DMS 273 (cell line): ENCODE measurements around the gene RBBP7.

Experiments used
- DNase-seq: peaks from one replicate; lab custom pipeline; 2025; ENCODE audit not compliant: unreplicated experiment; lab: John Stamatoyannopoulos, UW

RBBP7 gene

GRCh38 chrX:16870095-16870861, at the start of gene RBBP7:
Gene RBBP7, minus strand, starts transcription at chrX:16870362. Its CDS starts 309 bp downstream, at chrX:16870053.
- DNase-seq, result peak; percentile 96

DNA sequence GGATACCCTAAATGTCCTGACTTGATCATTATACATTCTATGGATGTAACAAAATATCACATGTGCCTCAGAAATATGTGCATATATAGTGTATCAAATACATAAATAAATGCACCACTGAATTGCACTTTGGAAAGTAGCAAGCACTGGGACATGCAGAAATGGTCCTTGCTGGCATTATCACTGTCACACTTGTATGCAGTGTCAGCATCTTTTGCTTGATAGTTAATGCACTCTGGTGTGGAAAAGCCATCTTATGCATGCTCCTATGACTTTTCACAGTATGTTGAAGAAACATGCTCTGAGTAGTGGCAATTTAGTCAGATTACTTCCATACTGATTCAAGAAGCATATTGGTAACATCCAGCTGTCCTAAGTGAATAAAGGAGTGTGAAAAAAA, 48.8 kb upstream of the RBBP7 start:
- no peak for DNase-seq

- no peak for DNase-seq
Measured at GRCh38 chrX:16917120-16917519, 47.0 kb upstream of the RBBP7 start.

DNA sequence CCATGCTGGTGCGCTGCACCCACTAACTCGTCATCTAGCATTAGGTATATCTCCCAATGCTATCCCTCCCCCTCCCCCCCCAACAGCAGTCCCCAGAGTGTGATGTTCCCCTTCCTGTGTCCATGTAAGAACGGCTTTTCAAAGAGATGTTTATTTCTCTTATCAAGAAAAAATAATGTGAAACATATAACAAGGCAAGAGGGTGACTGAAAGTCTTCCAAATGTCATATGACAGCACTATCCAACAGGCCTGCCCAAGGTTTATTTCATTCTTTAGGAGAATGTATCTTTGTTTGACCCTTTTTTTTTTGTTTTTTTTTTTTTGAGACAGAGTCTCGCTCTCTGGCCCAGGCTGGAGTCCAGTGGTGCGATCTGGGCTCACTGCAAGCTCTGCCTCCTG, 46.4 kb upstream of the RBBP7 start:
- DNase-seq, result no peak

- DNase-seq, result no peak
Measured at GRCh38 chrX:16914058-16914457, 43.9 kb upstream of the RBBP7 start.

DNA sequence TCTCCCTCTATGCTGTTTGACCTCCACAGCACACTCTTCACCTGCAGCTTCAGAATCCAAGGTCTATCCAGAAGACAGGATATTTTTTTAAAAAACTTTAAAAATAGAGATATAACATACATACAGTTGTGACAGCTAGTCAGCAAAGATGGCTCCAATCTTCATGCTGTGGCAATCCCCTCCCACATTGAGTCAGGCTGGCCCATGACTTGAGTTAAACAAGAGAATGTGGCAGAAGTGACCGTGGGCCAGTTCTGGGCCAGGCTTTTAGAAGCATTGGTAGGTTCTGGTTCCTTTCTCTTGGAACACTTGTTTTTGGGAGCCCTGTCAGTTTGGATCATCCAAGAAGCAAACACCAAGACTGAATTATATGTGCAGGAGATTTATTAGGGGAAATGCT, 40.2 kb upstream of the RBBP7 start:
- no peak for DNase-seq

DNA sequence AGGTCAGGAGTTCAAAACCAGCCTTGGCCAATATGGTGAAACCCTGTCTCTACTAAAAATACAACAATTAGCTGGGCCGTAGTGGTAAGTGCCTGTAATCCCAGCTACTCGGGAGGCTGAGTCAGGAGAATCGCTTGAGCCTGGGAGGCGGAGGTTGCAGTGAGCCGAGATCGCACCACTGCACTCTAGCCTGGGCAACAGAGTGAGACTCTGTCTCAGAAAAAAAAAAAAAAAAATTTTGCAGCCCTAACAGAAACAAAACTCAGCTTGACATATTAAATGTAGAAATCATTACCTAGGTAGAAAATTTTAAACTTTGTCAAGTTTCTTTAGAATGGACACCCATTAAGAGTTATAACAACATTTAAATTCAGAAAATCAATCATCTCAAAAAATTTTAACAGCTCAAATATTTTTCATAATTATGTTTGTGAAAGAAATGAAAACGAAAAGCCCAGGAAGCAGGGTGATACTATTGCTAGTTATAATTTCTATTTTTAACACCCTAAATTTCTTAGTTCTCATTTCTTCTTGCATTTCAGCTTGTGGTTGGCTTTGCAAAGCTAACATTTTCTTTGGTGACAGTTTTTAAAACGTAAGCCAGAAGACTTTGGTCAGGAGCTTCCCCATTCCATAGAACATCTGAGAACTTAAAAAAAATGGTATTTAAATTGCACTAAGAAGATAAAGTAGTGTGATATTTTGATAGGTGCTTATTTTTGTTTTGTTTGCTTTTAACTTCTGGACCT, 33.3 kb upstream of the RBBP7 start:
- DNase-seq, result no peak

DNA sequence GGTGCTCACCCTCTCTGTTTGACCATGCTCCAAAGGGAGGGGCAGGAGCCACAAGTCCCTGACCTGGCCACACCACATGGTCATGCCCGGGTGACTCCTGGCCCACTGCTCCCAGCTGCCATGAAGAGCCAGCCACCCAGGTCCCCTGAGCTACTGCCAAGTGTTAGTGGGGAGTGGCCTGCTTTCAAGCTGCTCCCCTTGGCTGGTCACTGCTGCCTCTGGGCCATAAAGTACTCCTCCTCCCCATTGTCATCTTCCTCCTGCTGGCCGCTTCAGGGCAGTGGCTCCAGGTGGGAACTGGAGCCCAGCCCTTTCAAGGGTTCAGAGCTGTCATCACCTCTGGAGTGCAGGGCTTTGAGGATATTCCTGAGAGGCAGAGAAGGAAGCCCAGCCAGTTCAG, 27.3 kb upstream of the RBBP7 start:
- no peak for DNase-seq

GRCh38 chrX:16892504-16893362, 22.6 kb upstream of the RBBP7 start:
- peak; percentile 98 for DNase-seq

GRCh38 chrX:16885628-16886027, 15.5 kb upstream of the RBBP7 start:
- DNase-seq, result no peak

- no peak for DNase-seq
Measured at GRCh38 chrX:16883487-16883804, 13.3 kb upstream of the RBBP7 start.

DNA sequence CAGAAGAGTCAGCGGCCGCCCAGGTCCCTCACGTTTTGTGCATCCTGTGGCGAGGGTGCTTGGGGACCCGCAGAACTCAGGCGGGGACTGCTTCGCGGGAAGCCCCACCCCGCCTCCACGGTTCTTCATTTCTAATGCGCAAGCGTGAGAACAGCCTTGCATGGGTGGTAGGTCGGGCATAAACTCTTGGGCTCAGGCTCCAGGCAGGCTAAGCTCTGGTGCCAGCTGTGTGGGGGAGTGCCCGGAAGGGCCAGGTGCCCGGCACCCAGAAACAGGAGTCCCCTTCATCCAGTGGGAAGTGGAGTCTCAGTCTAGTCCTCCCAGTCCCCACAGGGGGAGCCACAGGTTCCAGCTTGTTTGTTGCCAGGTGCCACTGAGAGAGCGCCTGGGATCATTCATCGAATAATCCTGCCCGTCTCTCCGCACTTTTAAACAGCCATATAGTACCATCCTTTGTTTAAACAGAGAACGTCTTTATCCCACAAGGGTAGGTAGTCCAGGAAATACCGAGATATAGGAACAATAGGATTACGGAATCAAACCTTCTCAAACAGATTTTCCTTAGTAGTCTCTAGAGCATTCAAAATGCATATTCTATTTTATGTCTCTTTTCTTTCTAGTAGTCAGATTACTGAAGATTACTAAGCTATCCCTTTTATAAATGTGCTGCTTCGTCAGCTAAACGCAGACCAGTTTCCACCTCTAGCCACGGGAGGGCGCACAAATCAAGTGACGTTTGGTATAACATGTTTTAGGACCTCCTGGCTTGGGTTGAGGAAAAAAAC, 12.7 kb upstream of the RBBP7 start:
- peak; percentile 94 for DNase-seq

DNA sequence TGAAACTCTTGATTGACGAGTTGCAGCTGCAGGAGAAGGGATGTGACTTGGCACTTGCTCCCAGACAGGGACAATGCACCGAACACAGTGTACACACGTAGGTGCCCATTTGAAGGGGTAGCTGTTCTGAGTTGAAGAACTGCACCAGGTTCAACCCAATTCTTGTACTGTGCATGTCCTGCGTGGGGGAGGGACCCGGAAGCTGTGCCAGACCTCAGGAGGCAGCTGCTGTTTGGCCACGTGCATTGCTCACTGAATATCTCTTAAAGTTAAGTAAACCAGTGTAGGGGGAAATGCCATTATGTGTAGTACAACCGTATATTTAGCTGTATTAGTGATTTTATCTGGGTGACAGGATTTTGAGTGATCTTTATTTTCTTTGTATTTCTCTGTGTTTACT, 12.0 kb upstream of the RBBP7 start:
- DNase-seq, result peak; percentile 65

- DNase-seq, result no peak
Measured at GRCh38 chrX:16876696-16877095, 6.5 kb upstream of the RBBP7 start.

GRCh38 chrX:16874458-16875095, 4.4 kb upstream of the RBBP7 start:
- DNase-seq, result no peak

GRCh38 chrX:16873106-16873505, 2.9 kb upstream of the RBBP7 start:
- no peak for DNase-seq

GRCh38 chrX:16870862-16871815, 977 bp upstream of the RBBP7 start:
- peak; percentile 79 for DNase-seq

DNA sequence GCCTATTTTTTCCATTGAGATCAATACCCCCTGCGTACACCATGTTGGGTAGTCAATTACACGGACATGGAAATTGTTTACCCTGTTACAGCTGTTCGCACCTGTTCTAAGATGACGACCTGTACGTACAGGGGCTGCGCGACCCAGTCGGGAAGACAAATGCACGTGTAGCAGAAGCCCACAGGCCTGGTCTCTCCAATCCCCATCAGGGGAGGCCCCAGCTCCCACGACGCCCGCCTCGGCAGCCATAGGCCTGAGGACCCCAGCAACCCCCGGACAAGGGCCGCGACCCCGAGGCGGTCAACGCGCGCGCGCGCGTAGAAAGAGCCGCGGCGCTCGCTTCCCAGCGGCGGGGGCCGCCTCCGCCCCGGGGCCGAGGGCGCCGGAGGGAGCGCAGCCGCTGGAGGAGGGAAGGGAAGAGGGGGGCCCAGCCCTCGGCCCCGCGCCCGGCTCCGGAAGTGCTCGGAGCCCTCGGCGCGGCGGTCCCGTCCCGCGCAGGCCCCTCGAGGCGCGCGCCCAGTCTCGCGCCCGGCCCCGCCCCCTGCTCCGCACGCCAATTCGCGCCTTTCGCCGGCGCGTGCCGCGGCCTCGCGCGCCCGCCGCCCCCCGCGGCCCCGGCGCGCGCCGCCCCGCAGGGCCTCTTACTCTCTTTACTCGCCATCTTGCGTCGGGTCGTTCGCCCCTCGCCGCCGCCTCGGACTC, 618 bp downstream of the RBBP7 start:
- peak; percentile 84 for DNase-seq

DNA sequence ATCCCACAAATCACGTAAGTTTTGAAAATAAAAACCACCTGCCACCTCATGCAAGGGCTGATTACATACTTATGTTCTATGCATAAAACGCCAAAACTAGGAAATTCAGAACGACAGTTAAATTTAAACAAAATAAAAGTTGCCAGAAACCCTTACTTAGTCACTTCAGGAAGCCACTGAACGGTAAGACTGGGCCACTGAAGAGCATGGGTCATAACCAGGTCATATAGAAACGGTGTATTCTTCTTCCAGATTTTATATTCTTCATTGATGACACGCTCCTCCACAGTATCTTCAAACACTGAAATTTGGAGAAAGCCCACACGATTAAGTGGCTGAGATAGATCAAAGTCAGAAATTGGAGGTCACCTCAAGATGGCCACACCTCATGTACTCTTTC, 1.2 kb downstream of the RBBP7 start:
- DNase-seq, result no peak
